ENCODE measurements around the gene PQBP1.
"Not testable (repeated sequence)": the region's sequence is repeated elsewhere in the genome, so short reads cannot be mapped to it uniquely, and the experiment has no call there.

Gene PQBP1

DNA sequence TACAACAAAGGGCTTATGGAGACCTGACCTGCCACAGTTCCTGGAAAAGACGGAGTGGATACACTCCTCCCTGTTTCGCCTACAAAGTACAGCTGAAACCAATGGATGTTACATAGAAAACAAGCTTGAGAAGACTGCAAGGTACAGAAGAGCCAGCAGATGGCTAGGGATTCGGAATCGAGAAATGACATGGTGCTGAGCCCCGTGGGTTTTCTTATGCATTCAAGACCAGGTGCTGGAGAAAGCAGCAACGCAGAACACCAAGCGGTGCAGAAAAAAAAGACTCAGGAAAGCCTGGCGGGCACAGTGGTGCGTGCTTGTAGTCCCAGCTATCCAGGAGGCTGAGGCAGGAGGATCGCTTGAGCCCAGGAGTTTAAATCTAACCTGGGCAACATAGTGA lies 14.0 kb upstream of the PQBP1 start:
- no peak overlapping the region for H3K4me3 ChIP-seq (ENCODE audit: control insufficient read depth, low read depth, low read length)
- no peak for DNase-seq (ENCODE audit: low read depth)
- TF ChIP-seq CTCF (conservative IDR thresholded peaks at IDR 0.05; ENCODE audit: control insufficient read depth, insufficient read depth, low read depth, low read length) = no peak

GRCh38 chrX:48886586-48886985 lies 11.1 kb upstream of the PQBP1 start:
- H3K4me3 ChIP-seq (ENCODE audit: control insufficient read depth, low read depth, low read length) = not testable (repeated sequence)

GRCh38 chrX:48890296-48890925 lies 7.3 kb upstream of the PQBP1 start:
- H3K4me3 ChIP-seq (ENCODE audit: control insufficient read depth, low read depth, low read length) = peak overlapping the region; percentile 40
- no peak for DNase-seq (ENCODE audit: low read depth)
- no peak for TF ChIP-seq CTCF (conservative IDR thresholded peaks at IDR 0.05; ENCODE audit: control insufficient read depth, insufficient read depth, low read depth, low read length)

More at GRCh38 chrX:48886586-48886985, 11.1 kb upstream of the PQBP1 start:
- DNase-seq (ENCODE audit: low read depth) = not testable (repeated sequence)

DNA sequence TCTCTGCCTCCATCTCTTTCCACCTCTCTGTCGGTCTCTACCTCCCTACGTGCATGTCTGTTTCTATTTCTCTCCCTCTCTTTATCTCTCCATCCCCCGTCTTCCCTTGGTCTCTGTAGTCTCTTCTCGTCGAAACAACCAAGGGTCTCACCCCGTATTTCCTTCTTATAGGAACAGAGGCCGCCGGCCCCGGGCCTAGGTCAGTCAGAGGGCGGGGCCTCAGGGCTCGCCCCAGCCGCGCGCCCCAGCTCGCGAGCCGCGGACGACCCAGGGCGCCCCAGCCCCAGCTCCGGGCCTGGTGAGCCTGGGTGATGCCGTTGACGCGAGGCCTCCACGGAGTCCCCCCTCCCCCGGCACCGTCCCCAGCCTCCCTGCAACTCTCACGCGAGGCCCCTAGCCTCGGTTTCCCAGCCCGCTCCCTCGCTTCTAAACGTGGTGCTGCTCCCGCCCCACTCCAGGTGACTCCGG lies 6.8 kb upstream of the PQBP1 start:
- no peak for TF ChIP-seq CTCF (conservative IDR thresholded peaks at IDR 0.05; ENCODE audit: control insufficient read depth, insufficient read depth, low read depth, low read length)
- peak overlapping the region; percentile 40 for H3K4me3 ChIP-seq (ENCODE audit: control insufficient read depth, low read depth, low read length)
- no peak for DNase-seq (ENCODE audit: low read depth)

- peak; percentile 33 for TF ChIP-seq CTCF (conservative IDR thresholded peaks at IDR 0.05; ENCODE audit: control insufficient read depth, insufficient read depth, low read depth, low read length)
- H3K4me3 ChIP-seq (ENCODE audit: control insufficient read depth, low read depth, low read length) = peak overlapping the region; percentile 40
- DNase-seq (ENCODE audit: low read depth) = peak; percentile 78
Observed at GRCh38 chrX:48891402-48892288, 6.1 kb upstream of the PQBP1 start.

- no peak for DNase-seq (ENCODE audit: low read depth)
- H3K4me3 ChIP-seq (ENCODE audit: control insufficient read depth, low read depth, low read length) = no peak overlapping the region
- no peak for TF ChIP-seq CTCF (conservative IDR thresholded peaks at IDR 0.05; ENCODE audit: control insufficient read depth, insufficient read depth, low read depth, low read length)
Observed at GRCh38 chrX:48892896-48893295, 4.8 kb upstream of the PQBP1 start.

Data from fibroblast of mammary gland (primary cell).